GM19395 (cell line): Measurements from ENCODE around the gene ASGR1.
"Not testable (repeated sequence)": the region's sequence is repeated elsewhere in the genome, so short reads cannot be mapped to it uniquely, and the experiment has no call there.

Experiments
- ATAC-seq: cut with Tn5 transposase; IDR thresholded peaks from one replicate; pipeline ENCODE4 v1.9.1; 2021; ENCODE audit warnings: mild to moderate bottlenecking, moderate library complexity; ENCODE audit not compliant: unreplicated experiment

Gene ASGR1

GRCh38 chr17:7191571-7192270 lies 12.6 kb upstream of the ASGR1 start:
- no peak for ATAC-seq

GRCh38 chr17:7191069-7191468 lies 11.9 kb upstream of the ASGR1 start:
- no peak for ATAC-seq

- ATAC-seq, result no peak
Measured at GRCh38 chr17:7190276-7190917, 11.2 kb upstream of the ASGR1 start.

GRCh38 chr17:7186241-7186640 lies 7.1 kb upstream of the ASGR1 start:
- ATAC-seq, result no peak

GRCh38 chr17:7184647-7185046 lies 5.5 kb upstream of the ASGR1 start:
- ATAC-seq, result no peak

- no peak for ATAC-seq
Measured at GRCh38 chr17:7184091-7184488, 4.9 kb upstream of the ASGR1 start.

- ATAC-seq, result no peak
Measured at GRCh38 chr17:7183433-7184090, 4.4 kb upstream of the ASGR1 start.

GRCh38 chr17:7182101-7182500 lies 2.9 kb upstream of the ASGR1 start:
- ATAC-seq, result not testable (repeated sequence)

- no peak for ATAC-seq
Measured at GRCh38 chr17:7178973-7179316, 225 bp downstream of the ASGR1 start.

- no peak for ATAC-seq
Measured at GRCh38 chr17:7177954-7178477, 1.2 kb downstream of the ASGR1 start.

GRCh38 chr17:7177191-7177953 lies 1.8 kb downstream of the ASGR1 start:
- no peak for ATAC-seq

- no peak for ATAC-seq
Measured at GRCh38 chr17:7176841-7177190, 2.4 kb downstream of the ASGR1 start.

GRCh38 chr17:7176107-7176840 lies 2.9 kb downstream of the ASGR1 start:
- ATAC-seq, result no peak

GRCh38 chr17:7175330-7175733 lies 3.8 kb downstream of the ASGR1 start:
- no peak for ATAC-seq

GRCh38 chr17:7174603-7175326 lies 4.4 kb downstream of the ASGR1 start:
- no peak for ATAC-seq

- no peak for ATAC-seq
Measured at GRCh38 chr17:7173687-7174602, 5.2 kb downstream of the ASGR1 start.

GRCh38 chr17:7172522-7173191 lies 6.5 kb downstream of the ASGR1 start:
- ATAC-seq, result not testable (repeated sequence)

- ATAC-seq, result not testable (repeated sequence)
Measured at GRCh38 chr17:7169565-7169908, 9.6 kb downstream of the ASGR1 start.
